ENCODE data around the gene ACSL5. TPM values are rescaled to one million over a fixed set of nuclear protein-coding genes. Genes with fewer than 3 reads are reported as not detected.
A peak's percentile ranks its signal among the peaks of the same experiment; 100 is the strongest.

Gene ACSL5
- total RNA-seq (2014; rRNA removed; shearing (Covaris generic)) = 1.8 and 3.2 TPM in 2 replicates
- polyA plus RNA-seq (2016; fragmentation: Nextera tagmentation; extraction: Ambion mirVana) = 1.5 and 1.7 TPM in 2 replicates

- TF ChIP-seq EZH2phosphoT487 (IDR thresholded peaks at IDR 0.05; ENCODE audit: insufficient read depth, low read depth) (no peak), EZH2 (IDR thresholded peaks at IDR 0.05; ENCODE audit: insufficient read depth, poor library complexity, severe bottlenecking) (no peak)
- H3K4me2 ChIP-seq (ENCODE audit: unreplicated experiment) = no peak within 1 kb of the TSS
- H3K27ac ChIP-seq = no peak within 1 kb of the TSS
- H4K20me1 ChIP-seq (ENCODE audit: insufficient read depth) = no peaks in the 10 kb centered on the region
- peak within 1 kb of the TSS; percentile 94; the same call in 1 of the 2 replicates for H2AFZ ChIP-seq
- H3K9me2 ChIP-seq (ENCODE audit: insufficient read depth) = no peaks in the 10 kb centered on the region
- no peaks in the 10 kb centered on the region for H3K27me3 ChIP-seq (replicated peaks; ENCODE audit: insufficient read depth)
- no peaks in the 10 kb centered on the region for H3K36me3 ChIP-seq (ENCODE audit: low read depth)
- DNase-seq = no peak
- H3K9ac ChIP-seq = no peak within 1 kb of the TSS
- no peak within 1 kb of the TSS for H3K4me3 ChIP-seq
- peaks cover 9% of the 10 kb centered on the region; the same call in 1 of the 2 replicates for H3F3A ChIP-seq (ENCODE audit: insufficient read depth)
- in situ Hi-C loops (cut with MboI) = no loop called here
- no peaks in the 10 kb centered on the region for H3K9me3 ChIP-seq (ENCODE audit: low read depth)
- H3K79me2 ChIP-seq (ENCODE audit: insufficient read depth) = no peaks in the 10 kb centered on the region
- peaks cover 22% of the 10 kb centered on the region for H3K4me1 ChIP-seq (ENCODE audit: insufficient read depth)
- 77 to 78% methylated on average over 4 of the region's 4 CpGs for WGBS, 2 experiments (ENCODE audit: low coverage in 1 of 2, low lambda C conversion rate in 2 of 2, missing lambda C conversion rate in 2 of 2)
Observed at GRCh38 chr10:112373912-112374338, at the start of gene ACSL5. ACSL5 (plus strand) TSS chr10:112374116; CDS start chr10:112394947, 20,831 bp downstream.

GRCh38 chr10:112327678-112328077 lies 46.2 kb upstream of the ACSL5 start:
- 0 out of 2 replicates have a peak, but pooled peaks cover 2% of the 10 kb centered on the region for H3K4me1 ChIP-seq (ENCODE audit: insufficient read depth)
- no peak for DNase-seq
- H3K9ac ChIP-seq = no peak overlapping the region
- no peak overlapping the region for H2AFZ ChIP-seq
- in situ Hi-C loops (cut with MboI) = no loop called here
- 88 to 95% methylated on average over 3 of the region's 3 CpGs for WGBS, 2 experiments (ENCODE audit: low coverage in 1 of 2, low lambda C conversion rate in 2 of 2, missing lambda C conversion rate in 2 of 2)
- H3F3A ChIP-seq (ENCODE audit: insufficient read depth) = no peaks in the 10 kb centered on the region
- H3K9me3 ChIP-seq (ENCODE audit: low read depth) = no peaks in the 10 kb centered on the region
- no peaks in the 10 kb centered on the region for H3K36me3 ChIP-seq (ENCODE audit: low read depth)
- TF ChIP-seq EZH2phosphoT487 (IDR thresholded peaks at IDR 0.05; ENCODE audit: insufficient read depth, low read depth) = no peak
- H3K27ac ChIP-seq = no peak overlapping the region
- no peaks in the 10 kb centered on the region for H4K20me1 ChIP-seq (ENCODE audit: insufficient read depth)
- H3K79me2 ChIP-seq (ENCODE audit: insufficient read depth) = no peaks in the 10 kb centered on the region
- no peak overlapping the region for H3K4me3 ChIP-seq
- no peak overlapping the region for H3K4me2 ChIP-seq (ENCODE audit: unreplicated experiment)
- H3K9me2 ChIP-seq (ENCODE audit: insufficient read depth) = no peaks in the 10 kb centered on the region
- H3K27me3 ChIP-seq (replicated peaks; ENCODE audit: insufficient read depth) = no peaks in the 10 kb centered on the region

DNA sequence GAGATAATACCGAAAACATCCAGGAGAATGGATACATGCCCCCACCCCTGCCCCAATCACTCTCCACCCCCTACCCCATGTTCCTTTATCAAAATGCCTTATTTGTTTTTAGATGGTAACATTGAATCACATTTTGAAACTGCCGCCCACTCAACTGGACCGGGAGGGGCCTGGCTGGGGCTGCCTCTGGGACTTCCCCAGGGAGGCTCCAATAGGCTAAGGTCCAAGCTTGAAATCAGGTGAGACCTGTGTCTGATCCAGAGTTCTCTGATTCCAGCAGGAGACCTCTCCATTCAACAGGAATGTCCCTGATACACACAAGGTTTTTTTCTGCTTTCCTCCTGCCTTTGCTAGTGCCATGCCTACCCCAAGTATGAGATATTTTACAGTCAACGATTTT lies 43.8 kb upstream of the ACSL5 start:
- no peaks in the 10 kb centered on the region for H3K79me2 ChIP-seq (ENCODE audit: insufficient read depth)
- WGBS, 2 experiments (ENCODE audit: low coverage in 1 of 2, low lambda C conversion rate in 2 of 2, missing lambda C conversion rate in 2 of 2) = 80 to 85% methylated on average over 4 of the region's 4 CpGs

DNA sequence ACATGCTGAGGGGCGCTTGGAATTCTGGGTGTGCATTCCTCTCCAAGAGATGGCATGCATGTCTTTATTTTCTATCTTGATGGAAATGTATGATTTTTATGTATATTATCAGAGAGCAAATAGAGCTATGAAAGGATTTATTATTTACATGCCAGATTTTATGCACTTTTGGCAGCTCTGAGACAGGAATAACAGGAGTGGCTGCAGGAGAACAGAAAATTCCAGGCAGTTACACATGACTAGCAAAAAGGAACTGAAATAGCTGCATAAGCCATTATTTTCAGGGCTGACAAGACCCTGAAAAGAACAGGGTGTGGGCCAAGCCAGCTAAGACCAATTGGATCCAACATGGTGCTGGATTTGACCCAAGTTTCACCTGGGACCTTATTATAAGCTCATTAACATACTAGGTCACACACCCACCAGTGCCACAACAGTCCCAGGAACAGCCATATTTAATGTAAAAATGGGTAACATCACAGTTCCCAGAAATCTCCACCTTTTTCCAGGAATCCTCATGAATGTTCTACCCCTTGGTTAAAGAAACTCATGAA lies 43.2 kb upstream of the ACSL5 start:
- no peak overlapping the region for H2AFZ ChIP-seq
- H3K36me3 ChIP-seq (ENCODE audit: low read depth) = no peaks in the 10 kb centered on the region
- H3K9me2 ChIP-seq (ENCODE audit: insufficient read depth) = no peaks in the 10 kb centered on the region
- H3K9ac ChIP-seq = no peak overlapping the region
- in situ Hi-C loops (cut with MboI) = no loop called here
- H3K4me2 ChIP-seq (ENCODE audit: unreplicated experiment) = no peak overlapping the region
- no peaks in the 10 kb centered on the region for H3K9me3 ChIP-seq (ENCODE audit: low read depth)
- no peaks in the 10 kb centered on the region for H3K27me3 ChIP-seq (replicated peaks; ENCODE audit: insufficient read depth)
- peaks cover 14% of the 10 kb centered on the region for H3F3A ChIP-seq (ENCODE audit: insufficient read depth)
- TF ChIP-seq EZH2phosphoT487 (IDR thresholded peaks at IDR 0.05; ENCODE audit: insufficient read depth, low read depth) = no peak
- TF ChIP-seq EZH2 (IDR thresholded peaks at IDR 0.05; ENCODE audit: insufficient read depth, poor library complexity, severe bottlenecking) = no peak
- peaks cover 22% of the 10 kb centered on the region for H3K4me1 ChIP-seq (ENCODE audit: insufficient read depth)
- H4K20me1 ChIP-seq (ENCODE audit: insufficient read depth) = no peaks in the 10 kb centered on the region
- WGBS, 2 experiments (ENCODE audit: low coverage in 1 of 2, low lambda C conversion rate in 2 of 2, missing lambda C conversion rate in 2 of 2) = 81 to 90% methylated on average over 1 of the region's 1 CpG
- no peak for DNase-seq
- no peak overlapping the region for H3K27ac ChIP-seq
- no peaks in the 10 kb centered on the region for H3K79me2 ChIP-seq (ENCODE audit: insufficient read depth)
- no peak overlapping the region for H3K4me3 ChIP-seq

More for the DNA sequence above, 43.8 kb upstream of the ACSL5 start:
- Histone ChIP-seq H3K9me3 (ENCODE audit: low read depth) (no peaks in the 10 kb centered on the region), H3K27me3 (replicated peaks; ENCODE audit: insufficient read depth) (no peaks in the 10 kb centered on the region), H3K4me1 (ENCODE audit: insufficient read depth) (peaks cover 16% of the 10 kb centered on the region), H3K27ac (no peak overlapping the region), H3K36me3 (ENCODE audit: low read depth) (no peaks in the 10 kb centered on the region), H3K9ac (no peak overlapping the region), H4K20me1 (ENCODE audit: insufficient read depth) (no peaks in the 10 kb centered on the region), H3F3A (ENCODE audit: insufficient read depth) (peaks cover 8% of the 10 kb centered on the region), H2AFZ (no peak overlapping the region), H3K4me2 (ENCODE audit: unreplicated experiment) (no peak overlapping the region), H3K4me3 (no peak overlapping the region), H3K9me2 (ENCODE audit: insufficient read depth) (no peaks in the 10 kb centered on the region)
- in situ Hi-C loops (cut with MboI) = no loop called here
- TF ChIP-seq EZH2phosphoT487 (IDR thresholded peaks at IDR 0.05; ENCODE audit: insufficient read depth, low read depth) = no peak
- no peak for DNase-seq
